A673 (cell line): ENCODE data around the gene COL5A1. TPM values are rescaled to one million over a fixed set of nuclear protein-coding genes. Genes with fewer than 3 reads are reported as not detected.

Experiments
- BruUV-seq: library from RNA; stranded (reverse); fragments of 400-500 nt; replicated peaks from 2 replicates; lab custom pipeline; 2021; lab: Mats Ljungman, UMichigan
- CTCF ChIA-PET: fragments of 300-600 bp; sonication (Branson Sonifier 250); formaldehyde crosslinking; loops from one replicate; lab custom pipeline; 2022; ENCODE audit warnings: antibody characterized with exemption; lab: Charles Lee
- POLR2A ChIA-PET: fragments of 300-600 bp; sonication (Branson Sonifier 250); formaldehyde crosslinking; loops from one replicate; lab custom pipeline; 2022; ENCODE audit warnings: antibody characterized with exemption; ENCODE audit not compliant: low non-redundant PET; lab: Charles Lee
- DNase-seq: peaks from one replicate; pipeline ENCODE4 v3.0.0-alpha.2; 2015; ENCODE audit warnings: low spot score
- H3K27ac ChIP-seq: fragments of 200-600 bp; sonication (generic); 2 replicates; pipeline ENCODE4 v1.5.1; 2016; ENCODE audit warnings: mixed run types, low read depth, mild to moderate bottlenecking, mixed read lengths, antibody characterized with exemption, low read length; ENCODE audit not compliant: poor library complexity, severe bottlenecking
- H3K27me3 ChIP-seq: fragments of 200-600 bp; sonication (generic); replicated peaks from 2 replicates; pipeline ENCODE4 v1.6.1; 2017; ENCODE audit warnings: mixed run types, low read depth, mild to moderate bottlenecking, mixed read lengths, antibody characterized with exemption, low read length; ENCODE audit not compliant: insufficient read depth, poor library complexity
- H3K36me3 ChIP-seq: fragments of 200-600 bp; sonication (generic); 2 replicates; pipeline ENCODE4 v1.6.1; 2016; ENCODE audit warnings: mixed run types, mild to moderate bottlenecking, mixed read lengths, antibody characterized with exemption, low read length; ENCODE audit not compliant: insufficient read depth, poor library complexity, severe bottlenecking
- H3K4me1 ChIP-seq: fragments of 200-600 bp; sonication (generic); 2 replicates; pipeline ENCODE4 v1.6.1; 2017; ENCODE audit warnings: mixed run types, mild to moderate bottlenecking, mixed read lengths, antibody characterized with exemption, low read length; ENCODE audit not compliant: insufficient read depth, poor library complexity, severe bottlenecking
- H3K4me3 ChIP-seq: fragments of 200-600 bp; sonication (generic); 2 replicates; pipeline ENCODE4 v1.5.1; 2016; ENCODE audit warnings: low read depth, mixed run types, mild to moderate bottlenecking, mixed read lengths, low read length; ENCODE audit not compliant: poor library complexity, severe bottlenecking
- H3K9me3 ChIP-seq: fragments of 200-600 bp; sonication (generic); 2 replicates; pipeline ENCODE4 v1.6.1; 2016; ENCODE audit warnings: mixed run types, low read depth, mild to moderate bottlenecking, mixed read lengths, antibody characterized with exemption, low read length; ENCODE audit not compliant: poor library complexity, severe bottlenecking
- CTCF ChIP-seq: fragments of 300-800, 200-600 bp; sonication (generic); conservative IDR thresholded peaks from 2 replicates; pipeline ENCODE4 v1.5.1; 2017; ENCODE audit warnings: low read depth, mild to moderate bottlenecking, antibody characterized with exemption, low read length, moderate library complexity, mixed read lengths
- EZH2 ChIP-seq: fragments of 200-600 bp; sonication (generic); IDR thresholded peaks from 2 replicates; pipeline ENCODE4 v1.6.1; 2017; ENCODE audit warnings: borderline replicate concordance, low read depth, mild to moderate bottlenecking, mixed read lengths, antibody characterized with exemption, low read length; ENCODE audit not compliant: poor library complexity, severe bottlenecking
- intact Hi-C: fragments of 100-400 bp; cut with micrococcal nuclease; formaldehyde crosslinking; loops from one replicate; pipeline ENCODE4 v1.10.0; 2022; ENCODE audit not compliant: unreplicated experiment
- total RNA-seq: library from RNA; stranded (reverse); gene quantifications from 2 replicates; pipeline ENCODE4 v1.2.3, GENCODE V29; 2021

The COL5A1 gene
- total RNA-seq, 1 experiment from 2014 or later, result 33.6 TPM

GRCh38 chr9:134602547-134603362, 38.8 kb upstream of the COL5A1 start:
- Histone ChIP-seq H3K9me3 (no peaks in the 10 kb centered on the region), H3K4me3 (no peak overlapping the region), H3K27me3 (no peaks in the 10 kb centered on the region), H3K4me1 (no peaks in the 10 kb centered on the region), H3K36me3 (no peaks in the 10 kb centered on the region), H3K27ac (no peak overlapping the region)
- DNase-seq, result no peak
- TF ChIP-seq CTCF, result no peak
- no peak for TF ChIP-seq EZH2
- BruUV-seq, result no TSS peak
- ChIA-PET CTCF (no interaction called here), POLR2A (no interaction called here)
- intact Hi-C loops, result no loop called here

GRCh38 chr9:134604834-134605233, 36.8 kb upstream of the COL5A1 start:
- no peak overlapping the region for H3K4me3 ChIP-seq
- ChIA-PET CTCF (no interaction called here), POLR2A (no interaction called here)
- no peaks in the 10 kb centered on the region for H3K4me1 ChIP-seq
- no peaks in the 10 kb centered on the region for H3K9me3 ChIP-seq
- DNase-seq, result no peak
- intact Hi-C loops, result no loop called here
- no peak overlapping the region for H3K27ac ChIP-seq
- H3K27me3 ChIP-seq, result no peaks in the 10 kb centered on the region
- H3K36me3 ChIP-seq, result no peaks in the 10 kb centered on the region
- no peak for TF ChIP-seq EZH2
- no peak for TF ChIP-seq CTCF
- BruUV-seq, result no TSS peak

- intact Hi-C loops, result no loop called here
- ChIA-PET POLR2A (no interaction called here), CTCF (no interaction called here)
- Histone ChIP-seq H3K4me1 (no peaks in the 10 kb centered on the region), H3K27me3 (no peaks in the 10 kb centered on the region), H3K9me3 (no peaks in the 10 kb centered on the region), H3K36me3 (no peaks in the 10 kb centered on the region), H3K4me3 (no peak overlapping the region), H3K27ac (no peak overlapping the region)
- TF ChIP-seq EZH2 (no peak), CTCF (no peak)
- BruUV-seq, result no TSS peak
- no peak for DNase-seq
Measured at GRCh38 chr9:134605351-134605965, 36.1 kb upstream of the COL5A1 start.
